GM12878 (cell line): ENCODE results near the gene TAF3. TPM values are rescaled to one million over a fixed set of nuclear protein-coding genes. Genes with fewer than 3 reads are reported as not detected.

Experiments
- ATAC-seq: fragments of 200-7000 bp; cut with Tn5 transposase; 3 replicates; pipeline ENCODE4 v1.9.1; 2020; ENCODE audit warnings: mild to moderate bottlenecking, moderate library complexity
- BruUV-seq: library from RNA; stranded (reverse); fragments of 400-500 nt; replicated peaks from 2 replicates; lab custom pipeline; 2021; lab: Mats Ljungman, UMichigan
- CTCF ChIA-PET: fragments of 300-600 bp; sonication (Branson Sonifier 250); formaldehyde crosslinking; extraction: SDS; loops from one replicate; lab custom pipeline; 2021; ENCODE audit warnings: inconsistent platforms; lab: Yijun Ruan, JAX
- POLR2A ChIA-PET: fragments of 350-600 bp; formaldehyde crosslinking; extraction: SDS; loops from one replicate; lab custom pipeline; 2021; ENCODE audit warnings: inconsistent platforms; lab: Charles Lee
- RAD21 ChIA-PET: fragments of 300-600 bp; sonication (Branson Sonifier 250); formaldehyde crosslinking; loops from one replicate; lab custom pipeline; 2023; ENCODE audit warnings: antibody characterized with exemption; ENCODE audit not compliant: unreplicated experiment; lab: Charles Lee
- SMC1A ChIA-PET: fragments of 300-600 bp; sonication (Branson Sonifier 250); formaldehyde crosslinking; loops from one replicate; lab custom pipeline; 2023; ENCODE audit not compliant: unreplicated experiment, uncharacterized antibody; lab: Charles Lee
- DNase-seq: peaks from one replicate; pipeline ENCODE4 v3.0.0-alpha.2; 2011; ENCODE audit warnings: low read depth, low spot score
- FAIRE-seq: peaks from 3 replicates; lab custom pipeline; 2011; peaks lifted over from hg19 to GRCh38; lab: Jason Lieb, UNC
- H2AFZ ChIP-seq: 2 replicates; pipeline ENCODE4 v1.6.0; 2011; ENCODE audit warnings: low read depth, low read length, control low read depth; ENCODE audit not compliant: control insufficient read depth
- H3K27ac ChIP-seq: 2 replicates; pipeline ENCODE4 v1.5.1; 2011; ENCODE audit warnings: control low read depth; ENCODE audit not compliant: control insufficient read depth, insufficient read depth
- H3K27me3 ChIP-seq, 2 experiments: replicated peaks in 1 of 2; 2 replicates each; pipeline versions ENCODE4 v1.6.0 to v1.6.1; 2011; ENCODE audit warnings: low read length in 1 of 2; ENCODE audit not compliant: control insufficient read depth in 2 of 2, insufficient read depth in 2 of 2
- H3K36me3 ChIP-seq, 2 experiments: 2 replicates each; pipeline ENCODE4 v1.5.1; 2011; ENCODE audit warnings: low read length in 1 of 2; ENCODE audit not compliant: control insufficient read depth in 2 of 2, insufficient read depth in 2 of 2
- H3K4me1 ChIP-seq: 2 replicates; pipeline ENCODE4 v1.6.1; 2011; ENCODE audit warnings: mild to moderate bottlenecking, low read length, moderate library complexity, mixed read lengths; ENCODE audit not compliant: control insufficient read depth, insufficient read depth
- H3K4me2 ChIP-seq: 2 replicates; pipeline ENCODE4 v1.6.0; 2011; ENCODE audit warnings: control low read depth; ENCODE audit not compliant: control insufficient read depth, insufficient read depth
- H3K4me3 ChIP-seq: fragments of 200-600 bp; sonication (generic); 2 replicates; pipeline ENCODE4 v1.5.1; 2016
- H3K79me2 ChIP-seq: 2 replicates; pipeline ENCODE4 v1.6.0; 2011; ENCODE audit warnings: low read length; ENCODE audit not compliant: control insufficient read depth, insufficient read depth
- H3K9ac ChIP-seq: 2 replicates; pipeline ENCODE4 v1.8.0; 2011; ENCODE audit warnings: low read length, control low read depth, mixed read lengths; ENCODE audit not compliant: control insufficient read depth, insufficient read depth
- H3K9me3 ChIP-seq: replicated peaks from 3 replicates; pipeline ENCODE4 v1.5.1; 2011; ENCODE audit warnings: mild to moderate bottlenecking, low read length; ENCODE audit not compliant: control insufficient read depth, insufficient read depth
- H4K20me1 ChIP-seq: 2 replicates; pipeline ENCODE4 v1.6.0; 2011; ENCODE audit not compliant: control insufficient read depth, insufficient read depth
- ESRRA ChIP-seq: IDR thresholded peaks from 2 replicates; pipeline ENCODE4 v1.6.1; 2012; ENCODE audit warnings: mild to moderate bottlenecking, low read length, improper control_type of control experiment
- ETV6 ChIP-seq, 2 experiments: fragments of 450-650 bp in 1 of 2; IDR thresholded peaks in 1 of 2; conservative IDR thresholded peaks in 1 of 2; 2 replicates each; pipeline ENCODE4 v1.6.1; 2014; ENCODE audit warnings: antibody characterized with exemption in 1 of 2, borderline replicate concordance in 1 of 2, low read depth in 1 of 2, mild to moderate bottlenecking in 1 of 2, moderate library complexity in 1 of 2
- FOXM1 ChIP-seq: IDR thresholded peaks from 2 replicates; pipeline ENCODE4 v1.6.1; 2012; ENCODE audit warnings: low read depth, mild to moderate bottlenecking, inconsistent platforms, low read length, moderate library complexity
- NKRF ChIP-seq: fragments of 450-650 bp; conservative IDR thresholded peaks from 2 replicates; pipeline ENCODE4 v1.6.1; 2017; ENCODE audit warnings: mild to moderate bottlenecking, moderate library complexity
- NR2C2 ChIP-seq: IDR thresholded peaks from 2 replicates; pipeline ENCODE4 v1.6.1; 2011; ENCODE audit warnings: borderline replicate concordance, low read depth; ENCODE audit not compliant: control insufficient read depth, insufficient read length
- NRF1 ChIP-seq: conservative IDR thresholded peaks from 2 replicates; pipeline ENCODE4 v1.6.1; 2011; ENCODE audit warnings: mild to moderate bottlenecking, low read depth, low read length, improper control_type of control experiment
- POLR2AphosphoS2 ChIP-seq: IDR thresholded peaks from 2 replicates; pipeline ENCODE4 v1.6.1; 2011; ENCODE audit warnings: low read depth, mild to moderate bottlenecking, low read length, improper control_type of control experiment, moderate library complexity
- POU2F2 ChIP-seq: IDR thresholded peaks from 3 replicates; pipeline ENCODE4 v1.6.1; 2011; ENCODE audit warnings: low read depth, mild to moderate bottlenecking, low read length, borderline replicate concordance
- RELB ChIP-seq: fragments of 450-650 bp; IDR thresholded peaks from 2 replicates; pipeline ENCODE4 v1.6.1; 2017; ENCODE audit warnings: low read depth, mild to moderate bottlenecking, moderate library complexity
- SREBF1 ChIP-seq: IDR thresholded peaks from 2 replicates; pipeline ENCODE4 v1.6.1; 2012; ENCODE audit warnings: mild to moderate bottlenecking, low read length
- SRF ChIP-seq, 2 experiments: IDR thresholded peaks; 2 replicates each; pipeline ENCODE4 v1.6.1; 2011; ENCODE audit warnings: low read depth in 2 of 2, low read length in 2 of 2, mild to moderate bottlenecking in 1 of 2, moderate library complexity in 1 of 2
- ZNF687 ChIP-seq: fragments of 450-650 bp; IDR thresholded peaks from 2 replicates; pipeline ENCODE4 v1.6.1; 2017; ENCODE audit warnings: mild to moderate bottlenecking, moderate library complexity
- WGBS: methylation state at CpG from one replicate; pipeline ENCODE4 v1.1.6; 2016; ENCODE audit warnings: low lambda C conversion rate; ENCODE audit not compliant: insufficient replicate concordance, insufficient coverage; ENCODE audit errors: missing lambda C conversion rate; 5-methylcytosine and 5-hydroxymethylcytosine counted together
- in situ Hi-C: fragments of 300-500 bp; cut with MboI; formaldehyde crosslinking; loops from 9 replicates; pipeline ENCODE4 v1.14.3; 2018; ENCODE audit warnings: mixed read lengths
- intact Hi-C: fragments of 100-400 bp; cut with micrococcal nuclease; formaldehyde crosslinking; loops from one replicate; pipeline ENCODE4 v1.14.2; 2022; ENCODE audit not compliant: unreplicated experiment
- polyA plus RNA-seq, 11 experiments: library from polyadenylated mRNA; depleted of rRNA in 4 of 11; unstranded in 6 of 11; stranded (reverse) in 5 of 11; fragments of >200 nt; fragmentation: Nextera tagmentation in 4 of 11; fragmentation: Illumina TruSeq in 1 of 11; extraction: Ambion mirVana in 4 of 11; extraction: Trizol in 1 of 11; gene quantifications; 1 replicate in 1 of 11; 2 replicates in 10 of 11; pipeline versions ENCODE4 v1.2.1 to v1.2.3, GENCODE V29; 2011 to 2016; ENCODE audit warnings: inconsistent platforms in 2 of 11, missing spikeins in 2 of 11, low read depth in 1 of 11
- total RNA-seq, 4 experiments: library from RNA; depleted of rRNA in 3 of 4; stranded (reverse); fragments of >200 nt in 3 of 4; fragmentation: Illumina TruSeq in 1 of 4; extraction: Trizol in 1 of 4; gene quantifications; 2 replicates each; pipeline versions ENCODE4 v1.2.1 to v1.2.3, GENCODE V29; 2013 to 2021

Gene TAF3
- total and polyA plus RNA-seq, 10 of the 15 experiments (the other 5 are each of a cell fraction or from before 2014, with no cell fraction given): 2.0 to 10.1 (median 3.7) TPM

- DNase-seq (no peak), FAIRE-seq (no peak), ATAC-seq (no peak)
- no peaks in the 10 kb centered on the region for H3K27me3 ChIP-seq
- no peaks in the 10 kb centered on the region for H3K36me3 ChIP-seq
- POLR2A ChIA-PET: interaction anchor here (0.6 kb wide), 1 partner anchor 73 kb away, joined by 8 read pairs; no protein-coding TSS in a partner anchor
- H3K4me3 ChIP-seq: no peak overlapping the region
- H3K79me2 ChIP-seq: no peaks in the 10 kb centered on the region
- H3K27ac ChIP-seq: no peak overlapping the region
- RAD21 ChIA-PET: no interaction called here
- SMC1A ChIA-PET: no interaction called here
- TF ChIP-seq ETV6 (conservative IDR thresholded peaks at IDR 0.05 in 1 of 2, IDR thresholded peaks at IDR 0.05 in 1 of 2; ENCODE audit: borderline replicate concordance in 1 of 2, low read depth in 1 of 2) (no peak), RELB (no peak), NR2C2 (no peak), ESRRA (no peak), POU2F2 (no peak), POLR2AphosphoS2 (no peak), FOXM1 (no peak), SRF (IDR thresholded peaks at IDR 0.05; ENCODE audit: low read depth in 2 of 2, low read length in 2 of 2) (no peak), NRF1 (no peak), SREBF1 (no peak), ZNF687 (no peak), NKRF (no peak)
- no TSS peak for BruUV-seq
- no peak overlapping the region for H3K9ac ChIP-seq
- no peaks in the 10 kb centered on the region for H4K20me1 ChIP-seq
- H3K4me1 ChIP-seq: no peaks in the 10 kb centered on the region
- H3K9me3 ChIP-seq: no peaks in the 10 kb centered on the region
- WGBS: 96% methylated on average over 11 of the region's 11 CpGs
- no peak overlapping the region for H3K4me2 ChIP-seq
- in situ Hi-C loops: no loop called here
- H2AFZ ChIP-seq: no peak overlapping the region
- CTCF ChIA-PET: no interaction called here
- intact Hi-C loops: no loop called here
Observed at GRCh38 chr10:7945469-7946187, 127.3 kb downstream of the TAF3 start.
